Measurements from ENCODE around the gene ELK3. TPM values are rescaled to one million over a fixed set of nuclear protein-coding genes. Genes with fewer than 3 reads are reported as not detected.
A peak's percentile ranks its signal among the peaks of the same experiment; 100 is the strongest.

ELK3 gene
- total RNA-seq, 1 donor = 24.6 TPM

DNA sequence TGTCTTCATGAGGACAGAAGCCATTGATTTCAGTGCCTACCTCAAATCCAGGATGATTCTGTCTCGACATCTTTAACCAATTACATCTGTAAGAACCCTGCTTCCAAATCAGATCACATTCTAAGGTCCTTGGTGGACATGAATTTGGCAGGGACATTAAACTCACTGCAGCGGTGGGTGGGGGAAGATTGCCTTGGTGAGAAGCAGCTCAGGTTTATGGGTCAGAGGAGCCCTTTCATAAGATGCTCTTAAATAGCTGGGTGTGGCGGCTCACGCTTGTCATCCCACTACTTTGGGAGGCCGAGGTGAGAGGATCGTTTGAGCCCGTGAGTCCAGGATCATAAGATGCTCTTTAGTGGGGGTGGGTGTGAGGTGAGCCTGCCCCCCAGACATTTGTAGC, 42.9 kb downstream of the ELK3 start:
- TF ChIP-seq, protein P1, sequence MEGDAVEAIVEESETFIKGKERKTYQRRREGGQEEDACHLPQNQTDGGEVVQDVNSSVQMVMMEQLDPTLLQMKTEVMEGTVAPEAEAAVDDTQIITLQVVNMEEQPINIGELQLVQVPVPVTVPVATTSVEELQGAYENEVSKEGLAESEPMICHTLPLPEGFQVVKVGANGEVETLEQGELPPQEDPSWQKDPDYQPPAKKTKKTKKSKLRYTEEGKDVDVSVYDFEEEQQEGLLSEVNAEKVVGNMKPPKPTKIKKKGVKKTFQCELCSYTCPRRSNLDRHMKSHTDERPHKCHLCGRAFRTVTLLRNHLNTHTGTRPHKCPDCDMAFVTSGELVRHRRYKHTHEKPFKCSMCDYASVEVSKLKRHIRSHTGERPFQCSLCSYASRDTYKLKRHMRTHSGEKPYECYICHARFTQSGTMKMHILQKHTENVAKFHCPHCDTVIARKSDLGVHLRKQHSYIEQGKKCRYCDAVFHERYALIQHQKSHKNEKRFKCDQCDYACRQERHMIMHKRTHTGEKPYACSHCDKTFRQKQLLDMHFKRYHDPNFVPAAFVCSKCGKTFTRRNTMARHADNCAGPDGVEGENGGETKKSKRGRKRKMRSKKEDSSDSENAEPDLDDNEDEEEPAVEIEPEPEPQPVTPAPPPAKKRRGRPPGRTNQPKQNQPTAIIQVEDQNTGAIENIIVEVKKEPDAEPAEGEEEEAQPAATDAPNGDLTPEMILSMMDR (IDR thresholded peaks at IDR 0.05; ENCODE audit: insufficient read depth, low read depth, low read length) = no peak
- no peak overlapping the region for H3K4me3 ChIP-seq (ENCODE audit: low read depth, low read length)
- peak; percentile 27 for DNase-seq (ENCODE audit: low read depth)

DNA sequence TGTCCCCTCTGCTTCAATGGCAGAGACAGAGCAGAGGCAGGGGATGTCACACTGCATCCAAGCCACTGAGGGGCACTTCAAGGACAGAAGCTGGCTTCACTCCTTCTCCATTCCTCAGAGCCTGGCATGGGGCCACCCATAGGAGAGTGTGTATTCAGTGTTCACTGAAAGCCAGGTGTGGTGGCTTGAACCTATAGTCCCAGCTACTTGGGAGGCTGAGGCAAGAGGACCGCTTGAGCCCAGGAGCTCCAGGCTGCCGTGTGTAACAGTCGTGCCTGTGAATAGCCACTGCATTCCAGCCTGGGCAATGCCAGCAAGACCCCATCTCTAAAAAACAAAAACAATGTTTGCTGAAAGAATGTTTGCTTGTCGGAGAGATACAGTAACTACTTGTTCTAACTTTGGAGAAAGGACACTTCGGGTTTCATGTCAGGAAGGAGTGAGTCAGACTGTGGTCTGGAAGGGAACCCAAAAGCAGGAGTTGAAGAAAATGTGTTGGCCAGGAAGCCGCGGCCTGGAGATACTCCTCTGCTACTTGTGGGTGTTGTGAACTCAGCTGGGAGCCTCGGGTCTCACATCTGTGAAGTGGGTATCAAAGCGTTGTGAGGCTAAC, 43.4 kb downstream of the ELK3 start:
- H3K4me3 ChIP-seq (ENCODE audit: low read depth, low read length) = no peak overlapping the region

DNA sequence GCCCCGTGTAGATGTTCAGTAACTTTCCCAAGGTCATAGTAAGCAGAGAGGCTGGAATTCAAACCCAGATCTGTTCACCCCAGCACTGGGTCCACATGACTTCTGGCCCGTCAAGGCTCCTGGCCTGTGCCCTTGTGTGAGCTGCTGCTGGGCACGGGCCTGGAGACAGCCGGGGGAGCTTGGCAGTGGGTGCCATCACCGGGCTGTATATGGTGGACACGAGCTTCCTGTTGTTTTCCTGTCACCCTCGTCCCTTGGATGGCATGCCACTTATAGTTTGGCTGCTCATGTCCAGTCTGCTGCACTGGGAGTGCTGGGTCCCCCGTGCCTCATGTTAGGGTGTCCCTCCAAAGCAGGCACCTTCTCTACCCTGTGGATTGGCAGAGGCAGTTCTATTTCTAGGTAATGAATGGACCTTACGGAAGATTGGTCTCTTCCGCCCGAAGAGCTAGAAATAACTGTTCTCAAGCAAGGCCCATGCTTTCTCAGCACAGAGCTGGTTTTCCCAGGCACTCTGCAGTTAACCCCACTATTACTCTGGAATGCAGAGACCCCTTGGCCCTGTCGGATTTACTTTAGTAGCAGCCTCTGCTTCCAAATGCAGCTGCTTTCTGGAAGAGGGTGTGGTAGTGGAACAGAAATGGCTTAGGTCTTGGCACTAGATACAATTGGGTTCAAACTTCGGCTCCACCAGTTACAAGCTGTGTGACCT, 44.3 kb downstream of the ELK3 start:
- TF ChIP-seq, protein P1 (IDR thresholded peaks at IDR 0.05; ENCODE audit: insufficient read depth, low read depth, low read length) = no peak
- peak; percentile 60 for DNase-seq (ENCODE audit: low read depth)
- H3K4me3 ChIP-seq (ENCODE audit: low read depth, low read length) = no peak overlapping the region

More for the DNA sequence above, 43.4 kb downstream of the ELK3 start:
- TF ChIP-seq, protein P1 (IDR thresholded peaks at IDR 0.05; ENCODE audit: insufficient read depth, low read depth, low read length) = no peak
- peak; percentile 96 for DNase-seq (ENCODE audit: low read depth)

DNA sequence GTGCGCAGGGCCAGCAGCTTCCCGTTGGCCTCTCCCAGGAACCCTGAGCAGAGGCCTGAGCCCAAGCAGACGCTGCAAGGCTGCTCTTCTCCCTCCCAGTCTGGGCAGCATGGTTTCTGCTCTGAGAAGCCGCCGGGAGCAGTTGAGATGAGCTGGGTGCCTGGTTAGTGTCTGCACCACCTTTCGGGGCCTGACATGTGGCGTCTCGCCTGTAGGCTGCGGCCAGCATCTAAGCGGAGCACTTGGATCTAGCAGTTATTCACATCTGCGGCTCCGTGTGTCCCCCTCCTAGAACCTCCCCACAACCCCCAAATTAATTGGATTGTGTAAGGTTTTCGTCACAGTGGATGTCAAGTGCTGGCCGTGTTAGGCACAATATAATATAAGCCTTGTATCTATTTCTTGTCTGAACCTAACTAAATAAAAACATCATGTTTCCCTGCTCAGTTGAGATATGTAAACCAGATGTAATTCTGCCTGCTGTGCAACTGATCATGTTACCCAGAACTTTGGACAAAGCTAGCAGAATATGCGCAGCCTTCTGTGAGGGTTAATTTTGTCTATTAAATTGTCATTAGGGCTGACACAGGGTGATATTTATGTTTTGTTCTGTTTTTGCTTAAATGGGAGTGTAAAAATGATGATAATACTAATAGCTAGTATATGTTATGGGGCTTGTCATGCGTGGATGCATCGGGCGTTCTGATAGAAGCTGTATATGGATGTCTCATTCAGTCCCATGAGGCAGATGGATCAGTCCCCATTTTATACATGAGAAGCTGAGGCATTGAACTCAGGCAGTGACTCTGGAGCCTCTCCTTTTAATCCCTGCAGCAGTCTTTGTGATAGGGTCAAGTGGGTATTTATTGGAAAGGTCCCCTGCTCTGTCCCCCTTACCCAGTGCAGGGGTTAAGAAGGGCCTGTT, 45.8 kb downstream of the ELK3 start:
- TF ChIP-seq, protein P1 (IDR thresholded peaks at IDR 0.05; ENCODE audit: insufficient read depth, low read depth, low read length) = no peak
- DNase-seq (ENCODE audit: low read depth) = peak; percentile 98
- no peak overlapping the region for H3K4me3 ChIP-seq (ENCODE audit: low read depth, low read length)

DNA sequence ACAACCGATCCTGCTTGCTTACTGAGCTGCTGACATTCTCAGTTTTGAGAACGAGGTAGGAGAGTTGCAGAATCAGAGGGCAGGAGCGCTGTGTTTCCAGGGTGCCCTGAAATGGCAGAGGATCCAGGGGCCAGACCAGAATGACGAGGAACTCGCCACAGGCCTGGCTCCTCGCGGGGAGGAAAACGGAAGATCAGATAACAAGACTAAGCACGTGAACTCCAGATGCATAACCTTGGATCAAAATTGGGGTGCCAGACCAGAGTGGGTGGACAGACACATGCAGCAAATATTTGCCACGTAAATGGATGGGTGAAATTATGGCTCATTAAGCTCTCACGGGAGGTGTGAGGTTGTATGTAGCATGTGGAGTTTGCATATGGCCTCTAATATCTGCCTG, 46.5 kb downstream of the ELK3 start:
- no peak for DNase-seq (ENCODE audit: low read depth)
- TF ChIP-seq, protein P1 (IDR thresholded peaks at IDR 0.05; ENCODE audit: insufficient read depth, low read depth, low read length) = no peak
- no peak overlapping the region for H3K4me3 ChIP-seq (ENCODE audit: low read depth, low read length)

DNA sequence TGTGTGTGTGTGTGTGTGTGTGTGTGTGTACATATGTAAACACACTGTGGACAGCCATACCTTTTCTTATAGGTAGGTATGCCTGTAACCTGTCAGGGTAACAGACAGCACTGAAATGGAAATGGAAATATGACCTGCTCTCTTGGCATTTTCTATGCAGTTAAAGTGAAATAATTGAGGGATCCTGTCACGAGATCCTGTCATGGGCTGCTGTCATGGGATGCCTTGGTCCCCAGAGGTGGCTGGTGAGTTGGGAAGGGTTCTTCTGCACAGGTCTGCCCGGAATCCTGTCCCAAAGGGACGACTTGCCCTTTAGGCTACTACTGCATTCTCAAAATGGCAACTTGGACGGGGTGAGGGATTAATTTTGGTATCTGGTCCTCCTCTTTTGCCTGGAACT, 47.3 kb downstream of the ELK3 start:
- no peak for DNase-seq (ENCODE audit: low read depth)
- H3K4me3 ChIP-seq (ENCODE audit: low read depth, low read length) = no peak overlapping the region

More for the DNA sequence above, 47.3 kb downstream of the ELK3 start:
- TF ChIP-seq, protein P1 (IDR thresholded peaks at IDR 0.05; ENCODE audit: insufficient read depth, low read depth, low read length) = no peak
